GM12864 (cell line): ENCODE results near the gene ARHGAP27.
"Not testable (repeated sequence)": the region's sequence is repeated elsewhere in the genome, so short reads cannot be mapped to it uniquely, and the experiment has no call there.

Source experiments
- DNase-seq: peaks from one replicate; pipeline ENCODE4 v3.0.0-alpha.2; 2011; ENCODE audit warnings: low read depth
- H3K4me3 ChIP-seq: 2 replicates; pipeline ENCODE4 v1.5.1; 2011; ENCODE audit warnings: mild to moderate bottlenecking, low read depth, low read length, control low read depth
- TF ChIP-seq, protein P1 (sequence below): IDR thresholded peaks from 2 replicates; pipeline ENCODE4 v1.5.1; 2011; ENCODE audit warnings: low read depth, mild to moderate bottlenecking, moderate library complexity, low read length, control low read depth, inconsistent platforms; ENCODE audit errors: missing control alignments

The ARHGAP27 gene

DNA sequence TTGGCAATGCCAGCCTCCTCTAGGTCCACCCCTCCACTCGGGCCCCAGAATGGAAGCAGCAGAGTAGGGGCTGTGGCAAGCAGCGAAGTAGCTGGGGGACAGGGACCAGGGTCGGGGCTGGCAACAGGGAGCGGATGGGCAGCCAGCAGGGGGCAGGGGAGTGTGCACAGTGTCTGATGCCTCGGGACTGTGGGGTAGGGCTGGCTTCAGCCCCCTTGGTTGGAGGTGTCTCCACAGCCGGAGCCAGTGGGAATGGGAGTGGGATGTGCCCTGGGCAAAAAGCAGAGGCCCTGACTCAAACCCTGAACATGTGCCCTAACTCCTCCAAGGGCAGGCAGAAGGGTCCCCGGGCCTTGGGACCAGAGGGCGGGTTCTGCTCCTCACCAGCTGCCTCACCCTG is 18.5 kb upstream of the ARHGAP27 start:
- TF ChIP-seq, protein P1, sequence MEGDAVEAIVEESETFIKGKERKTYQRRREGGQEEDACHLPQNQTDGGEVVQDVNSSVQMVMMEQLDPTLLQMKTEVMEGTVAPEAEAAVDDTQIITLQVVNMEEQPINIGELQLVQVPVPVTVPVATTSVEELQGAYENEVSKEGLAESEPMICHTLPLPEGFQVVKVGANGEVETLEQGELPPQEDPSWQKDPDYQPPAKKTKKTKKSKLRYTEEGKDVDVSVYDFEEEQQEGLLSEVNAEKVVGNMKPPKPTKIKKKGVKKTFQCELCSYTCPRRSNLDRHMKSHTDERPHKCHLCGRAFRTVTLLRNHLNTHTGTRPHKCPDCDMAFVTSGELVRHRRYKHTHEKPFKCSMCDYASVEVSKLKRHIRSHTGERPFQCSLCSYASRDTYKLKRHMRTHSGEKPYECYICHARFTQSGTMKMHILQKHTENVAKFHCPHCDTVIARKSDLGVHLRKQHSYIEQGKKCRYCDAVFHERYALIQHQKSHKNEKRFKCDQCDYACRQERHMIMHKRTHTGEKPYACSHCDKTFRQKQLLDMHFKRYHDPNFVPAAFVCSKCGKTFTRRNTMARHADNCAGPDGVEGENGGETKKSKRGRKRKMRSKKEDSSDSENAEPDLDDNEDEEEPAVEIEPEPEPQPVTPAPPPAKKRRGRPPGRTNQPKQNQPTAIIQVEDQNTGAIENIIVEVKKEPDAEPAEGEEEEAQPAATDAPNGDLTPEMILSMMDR, result peak; percentile 31
- no peak for DNase-seq
- H3K4me3 ChIP-seq, result no peak overlapping the region

DNA sequence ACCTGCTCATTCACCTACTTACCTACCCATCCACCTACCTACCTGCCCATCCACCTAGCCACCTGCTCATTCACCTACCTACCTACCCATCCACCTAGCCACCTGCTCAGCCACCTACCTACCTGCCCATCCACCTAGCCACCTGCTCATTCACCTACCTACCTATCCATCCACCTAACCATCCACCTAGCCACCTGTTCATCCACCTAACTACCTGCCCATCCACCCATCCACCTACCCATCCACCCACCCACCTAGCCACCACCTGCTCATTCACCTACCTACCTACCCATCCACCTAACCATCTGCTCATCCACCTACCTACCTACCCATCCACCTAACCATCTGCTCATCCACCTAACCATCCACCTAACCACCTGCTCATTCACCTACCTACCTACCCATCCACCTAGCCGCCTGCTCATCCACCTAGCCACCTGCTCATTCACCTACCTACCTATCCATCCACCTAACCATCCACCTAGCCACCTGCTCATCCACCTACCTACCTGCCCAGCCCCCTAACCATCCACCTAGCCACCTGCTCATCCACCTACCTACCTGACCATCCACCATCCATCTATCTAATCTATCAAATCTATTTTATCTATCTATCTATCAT is 17.1 kb upstream of the ARHGAP27 start:
- not testable (repeated sequence) for H3K4me3 ChIP-seq, DNase-seq

DNA sequence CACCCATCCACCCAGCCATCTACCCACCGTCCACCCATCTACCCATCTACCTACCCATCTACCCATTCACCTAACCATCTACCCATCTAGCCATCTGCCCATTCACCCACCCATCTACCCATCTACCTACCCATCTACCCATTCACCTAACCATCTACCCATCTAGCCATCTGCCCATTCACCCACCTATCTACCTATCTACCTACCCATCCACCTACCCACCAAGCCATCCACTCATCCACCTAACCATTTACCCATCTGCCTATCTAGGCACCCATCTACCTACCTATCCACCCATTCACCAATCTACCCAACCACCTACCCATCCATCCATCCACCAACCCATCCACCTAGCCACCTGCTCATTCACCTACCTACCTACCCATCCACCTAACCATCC is 16.6 kb upstream of the ARHGAP27 start:
- H3K4me3 ChIP-seq, result not testable (repeated sequence)

DNA sequence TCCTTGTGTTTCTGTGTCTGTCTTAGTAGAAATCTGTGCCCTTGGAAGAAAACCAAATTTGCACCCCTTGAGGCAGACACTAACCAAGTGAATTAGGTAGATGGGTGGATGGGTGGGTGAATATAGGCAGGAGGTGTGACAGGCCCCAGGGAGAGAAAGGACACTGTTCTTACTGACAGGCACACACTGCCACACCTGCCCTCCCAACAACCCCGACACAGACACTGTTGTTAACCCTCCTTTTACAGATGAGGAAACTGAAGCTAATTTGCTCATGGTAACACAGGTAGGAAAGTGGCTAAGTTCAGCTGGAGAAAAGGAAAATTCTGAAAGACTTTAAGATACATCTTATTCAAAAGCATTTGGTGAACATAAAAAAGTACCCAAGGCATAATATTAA is 15.8 kb upstream of the ARHGAP27 start:
- H3K4me3 ChIP-seq, DNase-seq: not testable (repeated sequence)

More for the DNA sequence above, 16.6 kb upstream of the ARHGAP27 start:
- not testable (repeated sequence) for DNase-seq

DNA sequence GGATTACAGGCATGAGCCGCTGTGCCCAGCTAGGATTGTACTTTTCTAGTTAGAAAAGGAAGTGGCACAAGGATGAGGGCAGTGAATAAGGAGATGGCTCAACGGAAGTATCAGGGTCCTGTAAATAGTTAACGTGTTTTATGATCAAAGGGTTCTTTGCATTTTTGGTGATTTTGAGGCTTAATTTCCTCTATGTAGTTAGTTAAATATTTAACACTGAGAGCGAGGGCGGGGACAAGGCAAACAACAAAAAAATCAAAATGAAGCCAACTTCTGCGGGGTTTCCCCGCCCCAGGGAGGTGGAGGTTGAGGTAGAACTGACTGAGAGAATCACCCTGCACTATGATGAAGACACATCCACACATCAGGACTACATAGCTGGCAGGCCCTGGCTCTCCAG is 15.4 kb upstream of the ARHGAP27 start:
- H3K4me3 ChIP-seq, DNase-seq: not testable (repeated sequence)

DNA sequence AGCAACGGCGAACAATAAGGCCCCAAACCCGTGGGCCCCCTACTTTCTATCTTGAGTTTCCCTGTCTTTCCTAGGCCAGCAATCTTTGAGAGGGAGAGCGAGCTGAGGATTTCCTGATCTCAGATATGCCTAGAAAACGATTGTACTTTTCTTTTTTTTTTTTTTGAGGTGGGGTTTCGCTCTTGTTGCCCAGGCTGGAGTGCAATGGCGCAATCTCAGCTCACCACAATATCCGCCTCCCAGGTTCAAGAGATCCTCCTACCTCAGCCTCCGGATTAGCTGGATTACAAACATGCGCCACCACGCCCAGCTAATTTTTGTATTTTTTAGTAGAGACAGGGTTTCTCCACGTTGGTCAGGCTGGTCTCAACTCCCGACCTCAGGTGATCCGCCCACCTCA is 15.0 kb upstream of the ARHGAP27 start:
- not testable (repeated sequence) for DNase-seq

DNA sequence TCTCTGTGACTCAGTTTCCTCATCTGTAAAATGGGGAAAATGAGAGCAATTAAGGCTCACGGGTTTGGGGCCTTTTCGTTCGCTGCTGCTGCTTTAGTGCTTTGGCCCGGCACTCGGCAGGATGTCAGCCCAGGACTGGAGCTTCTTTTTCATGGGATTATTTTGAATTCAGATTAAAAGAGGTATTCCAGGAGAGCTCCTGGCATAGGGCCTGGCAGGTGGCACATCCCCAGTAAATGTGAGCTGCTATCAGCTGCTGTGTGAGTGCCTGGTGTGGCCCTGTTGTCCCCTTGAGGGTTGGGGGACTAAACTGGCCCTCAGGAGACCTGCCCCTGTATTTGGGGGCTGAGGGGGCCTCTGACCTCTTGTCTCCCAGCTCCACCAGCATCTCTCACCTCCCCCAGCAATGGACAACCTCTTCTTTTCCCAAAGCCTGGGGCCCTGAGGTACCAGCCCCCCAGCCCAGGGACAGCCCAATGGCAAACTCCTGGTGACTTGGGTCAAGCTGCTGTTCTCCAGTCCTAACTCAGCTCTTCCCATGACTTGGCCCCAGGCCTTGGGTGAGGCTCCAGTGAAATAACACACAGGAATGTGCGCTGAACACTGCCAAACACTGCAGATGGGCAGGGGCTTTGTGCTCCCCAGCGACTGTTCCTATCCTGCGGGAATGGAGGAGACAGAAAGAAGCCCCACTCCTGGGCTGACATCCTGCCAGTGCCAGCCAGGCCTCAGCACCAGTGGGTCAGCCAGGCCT is 14.4 kb upstream of the ARHGAP27 start:
- not testable (repeated sequence) for H3K4me3 ChIP-seq, DNase-seq

More for the DNA sequence above, 15.0 kb upstream of the ARHGAP27 start:
- not testable (repeated sequence) for H3K4me3 ChIP-seq

DNA sequence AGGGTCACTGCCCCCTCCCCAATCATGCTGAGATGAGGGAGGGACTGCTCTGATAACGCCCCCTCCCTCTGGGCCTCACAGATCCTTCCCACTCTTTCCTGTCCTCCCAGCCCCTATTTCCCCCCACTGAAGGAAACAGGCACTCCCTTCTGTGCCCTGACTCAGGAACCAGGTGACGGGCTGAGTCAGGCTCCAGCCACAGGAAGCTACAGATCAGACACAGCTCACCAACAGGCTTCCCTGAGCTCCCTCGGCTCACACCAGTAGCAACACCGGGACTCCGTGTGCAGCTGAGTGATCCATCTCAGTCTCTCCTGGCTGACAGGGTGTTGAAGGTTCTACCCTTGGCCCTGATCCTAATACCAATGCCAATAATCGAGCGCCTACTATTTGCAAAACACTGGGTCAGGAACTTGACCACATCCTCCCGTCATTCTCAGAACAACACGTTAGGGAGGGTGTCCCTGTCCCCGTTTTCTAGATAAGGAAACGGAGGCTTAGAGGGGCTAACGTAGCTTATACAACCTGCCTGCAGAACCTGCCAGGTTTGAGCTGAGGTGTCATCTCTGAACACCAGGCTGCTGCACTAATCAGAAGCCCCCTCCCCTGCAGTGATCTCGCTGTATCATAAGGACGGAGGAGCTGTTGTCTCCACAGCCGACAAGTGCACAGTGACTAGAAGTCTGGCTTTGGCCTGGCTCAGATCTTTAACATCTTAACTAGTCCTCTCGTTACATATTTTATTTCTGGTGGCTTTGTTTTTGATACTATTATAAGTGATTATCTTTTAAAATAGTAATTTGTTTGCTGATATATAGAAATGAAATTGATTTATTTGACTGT is 13.5 kb upstream of the ARHGAP27 start:
- not testable (repeated sequence) for H3K4me3 ChIP-seq, DNase-seq

DNA sequence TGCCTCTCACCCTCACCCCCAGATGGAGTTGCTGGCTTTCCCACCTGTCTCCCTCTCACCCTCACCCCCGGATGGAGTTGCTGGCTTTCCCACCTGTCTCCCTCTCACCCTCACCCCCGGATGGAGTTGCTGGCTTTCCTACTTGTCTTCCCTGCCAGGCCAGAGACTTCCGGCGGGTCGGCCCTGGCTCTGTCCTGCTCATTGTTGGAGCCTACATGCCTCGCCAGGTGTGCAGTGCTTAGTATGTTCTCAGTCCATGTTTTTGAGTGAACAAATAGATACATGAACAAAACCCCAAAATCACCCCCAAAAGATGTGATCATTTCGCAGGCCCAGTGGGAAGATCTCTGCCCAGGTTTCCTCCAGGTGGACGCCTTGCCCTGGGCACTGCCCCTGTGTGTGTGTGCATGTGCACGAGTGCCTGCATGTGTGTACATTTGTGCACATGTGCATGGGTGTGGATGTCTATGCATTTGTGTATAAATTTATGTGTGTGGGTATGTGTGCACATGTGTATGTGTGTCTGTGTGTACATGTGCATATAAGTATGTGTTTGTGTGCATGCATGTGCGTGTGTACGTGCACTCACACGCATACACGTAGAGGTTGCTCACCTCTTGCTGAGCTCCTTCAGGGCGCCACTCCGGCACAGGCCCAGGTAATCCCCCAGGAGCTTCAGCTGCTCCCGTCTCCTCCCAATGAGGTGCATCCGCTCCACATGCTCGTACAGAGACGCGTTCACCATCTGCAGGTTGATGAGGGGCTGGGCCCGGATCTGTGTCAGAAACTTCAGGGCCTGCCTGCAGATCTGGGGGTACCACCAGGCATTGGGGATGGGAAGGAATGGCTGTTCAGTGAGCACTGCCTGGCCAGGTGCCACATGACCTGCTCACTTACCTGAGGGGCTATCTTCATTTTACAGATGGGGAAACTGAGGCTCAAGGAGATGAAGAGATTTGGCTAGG is 12.5 kb upstream of the ARHGAP27 start:
- H3K4me3 ChIP-seq, DNase-seq: not testable (repeated sequence)

DNA sequence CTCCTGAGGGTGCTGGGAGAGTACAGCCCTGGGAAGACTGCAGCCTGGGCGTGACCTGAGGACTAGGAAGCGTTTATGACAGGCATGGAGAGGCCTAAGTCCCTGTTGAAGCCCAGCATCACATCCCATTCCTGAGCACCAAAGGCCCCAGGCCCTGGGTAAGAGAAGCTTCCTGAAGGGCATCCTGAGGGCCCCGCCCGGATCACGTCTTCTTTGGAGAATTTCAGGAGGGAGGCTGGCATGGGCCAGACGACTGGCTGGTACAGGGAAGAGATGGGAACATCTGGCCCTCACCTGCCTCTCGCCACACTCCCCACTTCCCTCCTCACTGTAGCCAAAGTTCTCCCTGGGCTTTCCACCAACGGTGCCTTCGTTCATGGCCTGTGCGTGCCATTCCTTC is 11.6 kb upstream of the ARHGAP27 start:
- not testable (repeated sequence) for DNase-seq, H3K4me3 ChIP-seq

DNA sequence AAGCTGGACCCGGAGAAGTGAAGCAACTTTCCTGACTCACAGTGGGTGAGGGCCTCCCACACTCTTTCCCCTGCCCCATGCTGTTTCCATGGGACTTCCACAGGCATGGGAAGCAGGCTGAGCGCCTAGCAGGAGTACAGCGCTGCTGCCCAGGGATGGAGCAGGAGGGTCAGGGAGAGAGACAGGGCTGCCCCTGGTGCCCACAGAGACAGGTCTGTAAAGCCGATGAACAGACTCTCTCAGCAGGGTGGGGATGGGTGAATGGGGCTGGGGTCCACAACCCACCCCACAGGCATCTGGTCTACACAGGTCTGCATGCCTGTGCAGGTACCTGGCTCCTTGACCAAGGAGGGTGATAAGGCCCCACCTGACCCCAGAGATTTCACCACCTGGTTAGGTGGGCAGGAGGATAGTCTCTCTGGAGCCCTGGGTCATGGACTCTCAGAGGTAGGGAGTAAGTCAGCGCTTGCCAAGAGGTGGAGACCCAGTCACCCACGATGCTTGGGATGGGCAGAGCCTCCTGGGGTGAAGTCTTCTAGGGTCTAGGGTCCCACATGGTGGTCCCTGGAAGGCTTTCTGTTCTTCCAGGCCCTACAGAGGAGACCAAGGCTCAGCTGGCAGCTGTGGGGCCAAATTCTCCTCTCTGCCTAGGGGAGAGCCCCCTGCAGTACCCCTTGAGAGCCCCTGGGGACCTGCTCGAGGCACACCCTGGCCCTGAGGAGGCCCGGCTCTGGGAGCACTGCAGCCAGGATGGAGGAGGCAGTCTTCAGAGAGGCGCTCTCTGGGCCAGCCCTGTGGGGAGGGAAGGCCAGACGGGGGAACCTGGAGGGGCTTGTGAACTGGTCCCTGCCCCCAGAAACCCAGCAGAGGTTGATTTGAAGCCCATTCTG is 10.9 kb upstream of the ARHGAP27 start:
- not testable (repeated sequence) for DNase-seq, H3K4me3 ChIP-seq
